ENCODE measurements around the gene NNMT. TPM values are rescaled to one million over a fixed set of nuclear protein-coding genes. Genes with fewer than 3 reads are reported as not detected.

NNMT gene
- polyA plus RNA-seq, 1 donor (not counting 4 experiments of a cell fraction or from before 2014, with no cell fraction given) = 0.13 TPM

GRCh38 chr11:114315749-114316368 is 19.7 kb downstream of the NNMT start:
- dilution Hi-C loops (cut with MboI; ENCODE audit: extremely low pct_ligation_motif_present, low sequenced_read_pairs) = no loop called here

GRCh38 chr11:114316980-114317786 is 21.0 kb downstream of the NNMT start:
- Histone ChIP-seq H3K27me3 (ENCODE audit: control insufficient read depth, extremely low read depth, insufficient read depth, low read length) (peaks cover 11% of the 10 kb centered on the region), H3K9ac (ENCODE audit: control insufficient read depth, extremely low read depth, insufficient read depth, low read length) (no peak overlapping the region), H3K79me2 (ENCODE audit: control insufficient read depth, insufficient read depth, low read length) (no peaks in the 10 kb centered on the region), H3K4me1 (ENCODE audit: control insufficient read depth, extremely low read depth, insufficient read depth, low read length) (no peaks in the 10 kb centered on the region), H3K9me1 (ENCODE audit: control insufficient read depth, extremely low read depth, insufficient read depth, low read length) (no peaks in the 10 kb centered on the region), H4K20me1 (ENCODE audit: control insufficient read depth, extremely low read depth, insufficient read depth, low read length) (no peaks in the 10 kb centered on the region), H2AFZ (ENCODE audit: control insufficient read depth, low read length) (no peak overlapping the region), H3K9me3 (ENCODE audit: control insufficient read depth, low read depth, low read length) (no peaks in the 10 kb centered on the region), H3K36me3 (ENCODE audit: control insufficient read depth in 2 of 2, extremely low read depth in 1 of 2, insufficient read depth in 2 of 2, low read length in 2 of 2) (no peaks in the 10 kb centered on the region), H3K4me2 (ENCODE audit: control insufficient read depth, extremely low read depth, insufficient read depth, low read depth, low read length) (no peak overlapping the region), H3K4me3 (ENCODE audit: control insufficient read depth in 2 of 3, extremely low read depth in 1 of 3, insufficient read depth in 2 of 3, low read depth in 1 of 3, low read length in 3 of 3) (no peak overlapping the region), H3K27ac (ENCODE audit: control insufficient read depth, insufficient read depth, low read length) (no peak overlapping the region)
- FAIRE-seq (no peak), DNase-seq (ENCODE audit: low read depth, low spot score) (no peak)
- TF ChIP-seq, protein P1, sequence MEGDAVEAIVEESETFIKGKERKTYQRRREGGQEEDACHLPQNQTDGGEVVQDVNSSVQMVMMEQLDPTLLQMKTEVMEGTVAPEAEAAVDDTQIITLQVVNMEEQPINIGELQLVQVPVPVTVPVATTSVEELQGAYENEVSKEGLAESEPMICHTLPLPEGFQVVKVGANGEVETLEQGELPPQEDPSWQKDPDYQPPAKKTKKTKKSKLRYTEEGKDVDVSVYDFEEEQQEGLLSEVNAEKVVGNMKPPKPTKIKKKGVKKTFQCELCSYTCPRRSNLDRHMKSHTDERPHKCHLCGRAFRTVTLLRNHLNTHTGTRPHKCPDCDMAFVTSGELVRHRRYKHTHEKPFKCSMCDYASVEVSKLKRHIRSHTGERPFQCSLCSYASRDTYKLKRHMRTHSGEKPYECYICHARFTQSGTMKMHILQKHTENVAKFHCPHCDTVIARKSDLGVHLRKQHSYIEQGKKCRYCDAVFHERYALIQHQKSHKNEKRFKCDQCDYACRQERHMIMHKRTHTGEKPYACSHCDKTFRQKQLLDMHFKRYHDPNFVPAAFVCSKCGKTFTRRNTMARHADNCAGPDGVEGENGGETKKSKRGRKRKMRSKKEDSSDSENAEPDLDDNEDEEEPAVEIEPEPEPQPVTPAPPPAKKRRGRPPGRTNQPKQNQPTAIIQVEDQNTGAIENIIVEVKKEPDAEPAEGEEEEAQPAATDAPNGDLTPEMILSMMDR (optimal IDR thresholded peaks at IDR 0.05 in 1 of 3, IDR thresholded peaks at IDR 0.05 in 1 of 3, conservative IDR thresholded peaks at IDR 0.05 in 1 of 3; ENCODE audit: extremely low read depth in 1 of 3, insufficient read depth in 2 of 3, low read length in 3 of 3) = no peak
- no peak for TF ChIP-seq EZH2 (IDR thresholded peaks at IDR 0.05; ENCODE audit: low read length)
- dilution Hi-C loops (cut with MboI; ENCODE audit: extremely low pct_ligation_motif_present, low sequenced_read_pairs) = no loop called here

More at GRCh38 chr11:114315749-114316368, 19.7 kb downstream of the NNMT start:
- no peak overlapping the region for H3K4me2 ChIP-seq (ENCODE audit: control insufficient read depth, extremely low read depth, insufficient read depth, low read depth, low read length)
- H3K79me2 ChIP-seq (ENCODE audit: control insufficient read depth, insufficient read depth, low read length) = no peaks in the 10 kb centered on the region
- TF ChIP-seq, protein P1 (optimal IDR thresholded peaks at IDR 0.05 in 1 of 3, IDR thresholded peaks at IDR 0.05 in 1 of 3, conservative IDR thresholded peaks at IDR 0.05 in 1 of 3; ENCODE audit: extremely low read depth in 1 of 3, insufficient read depth in 2 of 3, low read length in 3 of 3) = no peak
- FAIRE-seq (no peak), DNase-seq (ENCODE audit: low read depth, low spot score) (no peak)
- no peaks in the 10 kb centered on the region for H3K36me3 ChIP-seq (ENCODE audit: control insufficient read depth in 2 of 2, extremely low read depth in 1 of 2, insufficient read depth in 2 of 2, low read length in 2 of 2)
- H4K20me1 ChIP-seq (ENCODE audit: control insufficient read depth, extremely low read depth, insufficient read depth, low read length) = no peaks in the 10 kb centered on the region
- no peak overlapping the region for H3K9ac ChIP-seq (ENCODE audit: control insufficient read depth, extremely low read depth, insufficient read depth, low read length)
- no peaks in the 10 kb centered on the region for H3K9me1 ChIP-seq (ENCODE audit: control insufficient read depth, extremely low read depth, insufficient read depth, low read length)
- H3K9me3 ChIP-seq (ENCODE audit: control insufficient read depth, low read depth, low read length) = no peaks in the 10 kb centered on the region
- no peaks in the 10 kb centered on the region for H3K4me1 ChIP-seq (ENCODE audit: control insufficient read depth, extremely low read depth, insufficient read depth, low read length)
- no peak overlapping the region for H2AFZ ChIP-seq (ENCODE audit: control insufficient read depth, low read length)
- H3K27ac ChIP-seq (ENCODE audit: control insufficient read depth, insufficient read depth, low read length) = no peak overlapping the region
- H3K4me3 ChIP-seq (ENCODE audit: control insufficient read depth in 2 of 3, extremely low read depth in 1 of 3, insufficient read depth in 2 of 3, low read depth in 1 of 3, low read length in 3 of 3) = no peak overlapping the region
- H3K27me3 ChIP-seq (ENCODE audit: control insufficient read depth, extremely low read depth, insufficient read depth, low read length) = peaks cover 8% of the 10 kb centered on the region

Measured in keratinocyte (primary cell).